HCT116 (cell line): ENCODE measurements around the gene TBC1D2B. TPM values are rescaled to one million over a fixed set of nuclear protein-coding genes. Genes with fewer than 3 reads are reported as not detected.

Experiments
- ATAC-seq: fragments of 200-7000 bp; cut with Tn5 transposase; 2 replicates; pipeline ENCODE4 v1.9.1; 2020; ENCODE audit warnings: mild to moderate bottlenecking, moderate library complexity
- BruUV-seq: library from RNA; stranded (reverse); fragments of 400-500 nt; replicated peaks from 2 replicates; lab custom pipeline; 2021; lab: Mats Ljungman, UMichigan
- CTCF ChIA-PET: fragments of 300-600 bp; sonication (Branson Sonifier 250); formaldehyde crosslinking; loops from one replicate; lab custom pipeline; 2021; ENCODE audit warnings: antibody characterized with exemption; lab: Charles Lee
- POLR2A ChIA-PET: fragments of 300-600, 350-600 bp; sonication (Branson Sonifier 250); formaldehyde crosslinking; loops from one replicate; lab custom pipeline; 2021; ENCODE audit warnings: antibody characterized with exemption; lab: Charles Lee
- RAD21 ChIA-PET, 2 experiments: fragments of 300-600 bp; sonication (Branson Sonifier 250); formaldehyde crosslinking; loops; one replicate each; lab custom pipeline; 2023; ENCODE audit warnings: low total read pairs in 2 of 2; ENCODE audit not compliant: uncharacterized antibody in 2 of 2, unreplicated experiment in 2 of 2, low non-redundant PET in 1 of 2; lab: Charles Lee
- DNase-seq: peaks from one replicate; pipeline ENCODE4 v3.0.0-alpha.2; 2010; ENCODE audit warnings: low read depth, low spot score
- H2AFZ ChIP-seq: fragments of 200-600 bp; shearing (Covaris generic), sonication (generic); 2 replicates; pipeline ENCODE4 v1.6.1; 2017; ENCODE audit warnings: low read depth, mixed run types, mixed read lengths, antibody characterized with exemption, low read length; ENCODE audit not compliant: poor library complexity, severe bottlenecking
- H3K27ac ChIP-seq: 2 replicates; pipeline ENCODE4 v1.5.1; 2012; ENCODE audit warnings: low read depth, low read length
- H3K27me3 ChIP-seq: fragments of 200-600 bp; sonication (generic); 2 replicates; pipeline ENCODE4 v1.6.1; 2016; ENCODE audit warnings: mixed run types, low read length, mixed read lengths; ENCODE audit not compliant: insufficient read depth
- H3K36me3 ChIP-seq, 2 experiments: fragments of 200-500 bp in 1 of 2; fragments of 200-600 bp in 1 of 2; sonication (Bioruptor generic) in 1 of 2; sonication (generic) in 1 of 2; 2 replicates each; pipeline versions ENCODE4 v1.5.1 to v1.6.1; 2014 to 2016; ENCODE audit warnings: low read length in 2 of 2, inconsistent platforms in 1 of 2, mixed read lengths in 1 of 2, mixed run types in 1 of 2; ENCODE audit not compliant: insufficient read depth in 2 of 2, control insufficient read depth in 1 of 2
- H3K4me1 ChIP-seq, 2 experiments: fragments of 200-600 bp in 1 of 2; sonication (generic) in 1 of 2; 2 replicates each; pipeline versions ENCODE4 v1.5.1 to v1.6.1; 2012 to 2017; ENCODE audit warnings: low read length in 2 of 2, inconsistent platforms in 1 of 2, mild to moderate bottlenecking in 1 of 2, mixed read lengths in 1 of 2, mixed run types in 1 of 2, moderate library complexity in 1 of 2; ENCODE audit not compliant: insufficient read depth in 2 of 2, control insufficient read depth in 1 of 2
- H3K4me2 ChIP-seq: fragments of 200-600 bp; sonication (generic); 2 replicates; pipeline ENCODE4 v1.6.1; 2017; ENCODE audit warnings: mixed run types, low read length, mixed read lengths
- H3K4me3 ChIP-seq, 2 experiments: fragments of 200-600 bp in 1 of 2; sonication (generic) in 1 of 2; replicated peaks in 1 of 2; 2 replicates each; pipeline ENCODE4 v1.5.1; 2011 to 2016; ENCODE audit warnings: low read length in 2 of 2, control low read depth in 1 of 2, low read depth in 1 of 2, mild to moderate bottlenecking in 1 of 2, mixed read lengths in 1 of 2, mixed run types in 1 of 2
- H3K79me2 ChIP-seq: fragments of 200-600 bp; sonication (generic); 2 replicates; pipeline ENCODE4 v1.6.1; 2017; ENCODE audit warnings: mild to moderate bottlenecking, mixed run types, low read length, moderate library complexity, mixed read lengths; ENCODE audit not compliant: insufficient read depth
- H3K9ac ChIP-seq: fragments of 200-600 bp; sonication (generic); 2 replicates; pipeline ENCODE4 v1.6.1; 2016; ENCODE audit warnings: low read length, mixed read lengths
- H3K9me2 ChIP-seq: fragments of 200-600 bp; sonication (generic), shearing (Covaris generic); 2 replicates; pipeline ENCODE4 v1.6.1; 2017; ENCODE audit warnings: mixed run types, mild to moderate bottlenecking, moderate library complexity; ENCODE audit not compliant: insufficient read depth
- H3K9me3 ChIP-seq, 2 experiments: fragments of 200-500 bp in 1 of 2; fragments of 200-600 bp in 1 of 2; sonication (Bioruptor generic) in 1 of 2; sonication (generic) in 1 of 2; 2 replicates each; pipeline ENCODE4 v1.6.1; 2014 to 2017; ENCODE audit warnings: low read length in 2 of 2, mixed read lengths in 2 of 2, inconsistent platforms in 1 of 2, low read depth in 1 of 2, mild to moderate bottlenecking in 1 of 2, mixed run types in 1 of 2, moderate library complexity in 1 of 2; ENCODE audit not compliant: control insufficient read depth in 1 of 2, insufficient read depth in 1 of 2
- H4K20me1 ChIP-seq: fragments of 200-600 bp; sonication (generic), shearing (Covaris generic); 2 replicates; pipeline ENCODE4 v1.6.1; 2017; ENCODE audit warnings: mixed run types, mild to moderate bottlenecking, moderate library complexity; ENCODE audit not compliant: insufficient read depth
- CBX3 ChIP-seq: IDR thresholded peaks from 2 replicates; pipeline ENCODE4 v1.6.1; 2012; ENCODE audit warnings: low read depth
- CEBPB ChIP-seq: IDR thresholded peaks from 2 replicates; pipeline ENCODE4 v1.6.1; 2012; ENCODE audit warnings: low read depth
- EZH2 ChIP-seq: fragments of 200-600 bp; sonication (generic); IDR thresholded peaks from 2 replicates; pipeline ENCODE4 v1.6.1; 2017; ENCODE audit warnings: antibody characterized with exemption, mixed run types
- EZH2phosphoT487 ChIP-seq: fragments of 200-600 bp; IDR thresholded peaks from 2 replicates; pipeline ENCODE4 v1.6.1; 2018; ENCODE audit warnings: antibody characterized with exemption, borderline replicate concordance
- JUND ChIP-seq: IDR thresholded peaks from 2 replicates; pipeline ENCODE4 v1.6.1; 2012
- RAD21 ChIP-seq: IDR thresholded peaks from 2 replicates; pipeline ENCODE4 v1.6.1; 2012; ENCODE audit warnings: low read depth, mild to moderate bottlenecking
- REST ChIP-seq: IDR thresholded peaks from 2 replicates; pipeline ENCODE4 v1.6.1; 2012; ENCODE audit warnings: low read depth
- SIN3A ChIP-seq: IDR thresholded peaks from 2 replicates; pipeline ENCODE4 v1.6.1; 2012; ENCODE audit warnings: low read depth
- SP1 ChIP-seq: IDR thresholded peaks from 2 replicates; pipeline ENCODE4 v1.6.1; 2012; ENCODE audit warnings: low read depth
- SRF ChIP-seq: IDR thresholded peaks from 2 replicates; pipeline ENCODE4 v1.6.1; 2012; ENCODE audit warnings: low read depth
- YY1 ChIP-seq: IDR thresholded peaks from 2 replicates; pipeline ENCODE4 v1.6.1; 2011; ENCODE audit warnings: low read length, low read depth, moderate library complexity, mild to moderate bottlenecking; ENCODE audit not compliant: insufficient replicate concordance; ENCODE audit errors: extremely low read depth
- ZBTB33 ChIP-seq: IDR thresholded peaks from 2 replicates; pipeline ENCODE4 v1.6.1; 2011; ENCODE audit warnings: mild to moderate bottlenecking, low read length, moderate library complexity; ENCODE audit not compliant: insufficient replicate concordance; ENCODE audit errors: extremely low read depth
- ZFX ChIP-seq: fragments of 450-650 bp; IDR thresholded peaks from 2 replicates; pipeline ENCODE4 v1.6.1; 2017
- ZNF274 ChIP-seq: fragments of 200-500 bp; sonication (Bioruptor generic); IDR thresholded peaks from 2 replicates; pipeline ENCODE4 v1.6.1; 2014; ENCODE audit warnings: mild to moderate bottlenecking, low read depth, low read length, inconsistent platforms
- intact Hi-C: fragments of 100-400 bp; cut with micrococcal nuclease; formaldehyde crosslinking; loops from 2 replicates; pipeline ENCODE4 v1.10.0; 2022
- total RNA-seq: library from RNA; stranded (reverse); gene quantifications from one replicate; pipeline ENCODE4 v1.2.1, GENCODE V29; 2021; ENCODE audit not compliant: unreplicated experiment

Gene TBC1D2B
- total RNA-seq, 1 experiment from 2014 or later, result 16.6 TPM

- Histone ChIP-seq H3K79me2 (peaks cover 31% of the 10 kb centered on the region), H3K4me3 (no peak overlapping the region), H3K9me2 (no peaks in the 10 kb centered on the region), H3K9ac (no peak overlapping the region), H3K4me1 (peaks cover 6 to 10% of the 10 kb centered on the region in 2 experiments; a peak in 2 of 4 replicates), H3K9me3 (no peaks in the 10 kb centered on the region), H3K36me3 (no peaks in the 10 kb centered on the region), H4K20me1 (no peaks in the 10 kb centered on the region), H3K27ac (no peak overlapping the region), H2AFZ (no peak overlapping the region), H3K27me3 (no peaks in the 10 kb centered on the region), H3K4me2 (no peak overlapping the region)
- ATAC-seq (no peak), DNase-seq (no peak)
- intact Hi-C loops, result no loop called here
- RAD21 ChIA-PET, result no interaction called here
- no TSS peak for BruUV-seq
- POLR2A ChIA-PET, result no interaction called here
- CTCF ChIA-PET, result no interaction called here
- TF ChIP-seq SP1 (no peak), ZFX (no peak), JUND (no peak), ZNF274 (no peak), YY1 (no peak), SIN3A (no peak), CBX3 (no peak), EZH2 (no peak)
These were observed 13.5 kb downstream of the TBC1D2B start for GRCh38 chr15:78063970-78064385.

- Histone ChIP-seq H4K20me1 (no peaks in the 10 kb centered on the region), H3K36me3 (no peaks in the 10 kb centered on the region), H3K9me2 (no peaks in the 10 kb centered on the region), H3K4me3 (no peak overlapping the region), H3K4me2 (no peak overlapping the region), H3K27me3 (no peaks in the 10 kb centered on the region), H3K9me3 (no peaks in the 10 kb centered on the region), H3K4me1 (peaks cover 6% of the 10 kb centered on the region in 2 experiments; a peak in 2 of 4 replicates), H2AFZ (no peak overlapping the region), H3K27ac (no peak overlapping the region), H3K9ac (no peak overlapping the region), H3K79me2 (peaks cover 27% of the 10 kb centered on the region)
- ChIA-PET CTCF (no interaction called here), RAD21 (no interaction called here)
- ATAC-seq (no peak), DNase-seq (no peak)
- TF ChIP-seq EZH2, result no peak
- no peak for TF ChIP-seq ZBTB33
- TF ChIP-seq CEBPB, result no peak
- no peak for TF ChIP-seq ZFX
- TF ChIP-seq ZNF274, result no peak
- TF ChIP-seq RAD21, result no peak
- no peak for TF ChIP-seq REST
- no peak for TF ChIP-seq SRF
- no peak for TF ChIP-seq CBX3
- no peak for TF ChIP-seq EZH2phosphoT487
- TF ChIP-seq, all 23 proteins: peak for 0
- BruUV-seq, result no TSS peak
- POLR2A ChIA-PET, result no interaction called here
- intact Hi-C loops, result no loop called here
These were observed 14.3 kb downstream of the TBC1D2B start for GRCh38 chr15:78063217-78063616.
